CD1c-positive myeloid dendritic cell (primary cell): Measurements from ENCODE around the gene PATE2.

Source experiments
- DNase-seq: peaks from one replicate; pipeline ENCODE4 v3.0.0-alpha.2; 2016; ENCODE audit errors: extremely low spot score

Gene PATE2

DNA sequence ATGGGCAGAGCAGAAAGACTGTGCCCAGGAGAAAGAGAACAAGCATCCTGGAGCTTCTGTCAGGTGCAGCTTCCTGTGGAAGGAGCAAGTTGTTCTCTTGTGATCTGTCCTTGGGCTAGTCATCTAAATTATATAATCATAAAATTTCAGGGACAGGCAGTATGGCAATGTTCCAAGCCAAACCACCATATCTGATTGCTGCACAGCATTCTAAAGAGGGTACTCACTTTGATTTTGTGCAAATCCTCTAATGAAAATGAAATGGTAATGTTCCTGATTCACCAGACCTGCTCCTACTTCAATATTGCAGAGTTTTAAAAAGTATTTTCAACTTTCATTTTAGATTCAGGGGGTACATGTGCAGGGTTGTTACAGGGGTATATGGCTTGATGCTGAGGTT, at the start of gene PATE2:
TSS of gene PATE2 (minus strand) at position 101 of the 400 bp plus-strand sequence. CDS start at position 46, 55 bp downstream.
- DNase-seq: no peak

DNA sequence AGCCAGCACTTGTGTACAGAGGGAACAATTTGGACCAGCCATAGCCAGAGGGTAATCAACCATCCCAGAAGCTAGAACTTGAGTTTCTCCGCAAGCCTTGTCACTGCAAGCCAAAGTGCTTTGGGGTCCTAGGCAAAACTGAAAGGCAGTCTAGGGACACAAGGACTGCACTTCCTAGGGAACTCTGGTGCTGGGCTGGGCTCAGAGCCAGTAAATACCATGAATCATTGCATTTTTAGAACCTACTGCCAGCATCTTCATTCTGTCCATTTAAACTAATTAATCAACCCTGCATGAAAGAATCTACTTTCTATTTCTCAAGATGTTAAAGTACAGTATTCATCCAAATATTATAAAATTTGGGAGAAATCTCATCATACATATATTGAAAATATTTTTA, 29.3 kb upstream of the PATE2 start:
- no peak for DNase-seq

DNA sequence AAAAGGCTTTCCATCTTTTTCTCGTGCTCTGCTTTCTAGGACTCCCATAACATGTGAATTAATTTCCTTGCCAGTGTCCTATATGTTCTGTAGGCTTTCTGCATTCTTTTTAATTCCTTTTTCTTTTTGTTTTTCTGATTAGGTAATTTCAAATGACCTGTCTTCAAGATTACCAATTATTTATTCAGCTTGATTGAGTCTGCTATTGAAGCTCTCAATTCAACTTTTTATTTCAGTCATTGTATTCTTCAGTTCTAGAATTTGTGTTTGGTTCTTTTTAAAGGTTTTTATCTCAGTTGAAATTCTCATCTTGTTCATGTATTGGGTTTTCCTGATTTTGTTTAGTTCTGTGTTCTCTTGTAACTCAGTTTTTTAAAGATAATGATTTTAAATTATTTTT, 23.8 kb upstream of the PATE2 start:
- DNase-seq: no peak

DNA sequence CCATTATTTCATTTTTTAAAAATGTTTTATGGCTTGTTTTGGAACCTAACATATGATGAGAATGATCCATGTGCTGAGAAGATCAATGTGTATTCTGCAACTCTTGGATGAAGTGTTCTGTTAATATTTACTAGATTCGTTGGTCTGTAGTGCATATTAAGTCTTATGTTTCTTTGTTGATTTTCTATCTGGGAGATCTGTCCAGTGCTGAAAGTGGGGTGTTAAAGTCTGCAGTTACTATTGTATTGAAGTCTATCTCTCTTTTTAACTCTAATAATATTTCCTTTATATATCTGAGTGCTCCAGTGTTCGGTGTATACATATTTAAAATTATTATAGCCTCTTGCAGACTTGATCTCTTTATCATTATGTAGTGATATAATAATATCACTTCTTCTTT, 21.2 kb upstream of the PATE2 start:
- DNase-seq: no peak

DNA sequence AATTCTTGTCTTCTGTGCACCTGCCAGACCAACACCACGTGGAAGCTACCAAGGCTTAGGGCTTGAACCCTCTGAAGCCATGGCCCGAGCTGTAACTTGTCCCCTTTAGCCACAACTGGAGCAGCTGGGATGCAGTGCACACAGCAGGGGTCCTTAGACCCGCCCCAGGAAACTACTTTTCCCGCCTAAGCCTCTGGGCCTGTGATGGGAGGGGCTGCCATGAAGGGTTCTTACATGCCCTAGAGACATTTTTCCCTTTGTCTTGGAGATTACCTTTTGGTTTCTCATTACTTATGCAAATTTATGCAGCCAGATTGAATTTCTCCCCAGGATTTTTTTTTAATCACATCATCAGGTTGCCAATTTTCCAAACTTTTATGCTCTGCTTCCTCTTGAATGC, 19.0 kb upstream of the PATE2 start:
- no peak for DNase-seq

DNA sequence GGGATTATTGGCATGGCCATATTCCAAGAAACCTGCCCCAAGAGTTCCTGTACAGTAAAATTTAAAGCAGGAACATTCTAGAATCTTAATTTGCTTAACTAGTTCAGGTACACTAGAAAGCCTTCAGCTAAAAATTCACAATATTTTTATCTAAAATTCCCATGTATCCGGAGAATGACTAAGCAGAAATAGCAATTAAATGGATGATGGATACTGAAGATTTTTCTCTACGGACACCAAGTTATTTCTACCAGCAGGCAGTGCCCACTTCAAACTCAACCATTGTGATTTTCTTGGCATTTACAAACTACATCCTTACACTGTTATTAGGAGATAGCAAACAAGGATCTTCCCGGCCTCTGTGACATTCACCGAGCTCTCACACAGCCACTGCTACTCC, 12.2 kb upstream of the PATE2 start:
- no peak for DNase-seq

DNA sequence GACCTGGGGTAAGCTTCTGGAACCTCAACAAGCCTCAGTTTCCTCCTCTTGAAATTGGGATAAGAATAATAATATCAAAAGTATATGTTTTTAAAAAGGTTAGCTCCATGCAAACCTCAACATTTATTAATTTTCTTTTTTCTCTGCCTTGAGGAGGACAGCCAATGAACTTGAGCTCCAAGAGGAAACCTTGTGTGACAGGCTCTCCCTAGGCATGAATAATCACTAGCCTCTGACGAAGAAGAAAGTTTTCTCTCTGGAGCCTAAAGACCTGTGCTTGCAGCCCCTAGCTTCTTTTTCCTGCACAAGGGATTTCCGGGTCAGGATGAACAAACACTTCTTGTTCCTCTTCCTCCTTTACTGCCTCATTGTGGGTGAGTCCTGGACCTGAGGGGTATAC, 9.2 kb upstream of the PATE2 start, which contains the start of gene PATE3:
TSS of gene PATE3 (plus strand) at position 301 of the 400 bp plus-strand sequence. CDS start at position 326, 25 bp downstream.
- DNase-seq: no peak

DNA sequence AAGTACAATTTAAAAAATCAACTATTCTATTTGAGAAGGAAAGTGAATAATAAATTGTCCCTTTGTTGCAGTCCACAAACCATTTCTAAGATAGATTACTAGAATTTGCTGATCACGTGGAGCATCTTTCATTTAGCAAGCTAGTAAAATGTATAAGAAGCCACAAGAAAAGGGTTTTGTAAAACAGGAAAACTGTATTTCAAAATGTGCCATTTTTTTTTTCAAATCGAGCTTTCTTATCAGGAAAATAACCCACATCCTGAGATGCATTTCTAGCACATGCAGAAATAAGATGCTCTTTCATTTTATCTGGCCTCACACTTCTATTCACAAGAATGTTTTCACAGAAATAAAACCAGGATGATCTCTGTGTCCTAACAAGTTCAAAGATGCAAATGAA, 6.0 kb upstream of the PATE2 start:
- DNase-seq: no peak

DNA sequence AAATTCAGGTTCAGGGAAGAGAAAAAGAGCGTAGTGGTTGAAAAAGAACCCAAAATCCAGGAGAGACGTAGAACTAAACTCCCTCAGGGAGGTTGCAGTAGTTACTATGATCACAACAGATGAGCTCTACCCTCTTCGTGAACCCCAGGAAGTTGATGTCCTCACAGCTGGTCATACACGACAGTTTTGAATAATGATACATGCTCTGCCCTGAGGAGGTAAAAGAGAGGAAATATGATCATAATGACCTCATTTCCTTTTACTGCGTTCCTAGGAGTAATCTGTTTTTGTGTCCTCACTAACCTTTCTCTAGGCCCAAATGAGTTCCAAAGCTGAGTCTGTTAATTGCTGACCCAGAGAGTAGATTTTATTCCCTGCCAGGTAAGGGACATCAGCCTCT, 1.3 kb downstream of the PATE2 start:
- no peak for DNase-seq

DNA sequence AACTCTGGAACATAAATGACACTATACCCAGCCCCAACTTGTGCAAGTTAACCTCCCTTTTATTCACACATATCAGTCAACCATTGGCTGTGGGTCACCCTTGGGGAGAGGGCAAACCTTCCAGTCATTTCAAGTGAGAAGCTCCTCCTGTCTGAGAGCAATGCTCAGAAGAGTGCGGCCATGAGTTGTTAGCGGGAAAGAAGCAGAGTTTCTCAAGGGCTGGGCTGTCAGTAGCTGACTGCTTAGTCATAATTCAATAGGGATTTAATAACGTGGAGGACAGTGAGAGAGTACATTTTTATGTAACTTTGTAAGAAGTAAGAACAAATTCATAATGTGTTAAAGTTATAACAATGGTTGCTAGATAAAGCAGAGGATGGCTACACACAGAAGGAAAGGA, 5.1 kb downstream of the PATE2 start:
- DNase-seq: no peak

DNA sequence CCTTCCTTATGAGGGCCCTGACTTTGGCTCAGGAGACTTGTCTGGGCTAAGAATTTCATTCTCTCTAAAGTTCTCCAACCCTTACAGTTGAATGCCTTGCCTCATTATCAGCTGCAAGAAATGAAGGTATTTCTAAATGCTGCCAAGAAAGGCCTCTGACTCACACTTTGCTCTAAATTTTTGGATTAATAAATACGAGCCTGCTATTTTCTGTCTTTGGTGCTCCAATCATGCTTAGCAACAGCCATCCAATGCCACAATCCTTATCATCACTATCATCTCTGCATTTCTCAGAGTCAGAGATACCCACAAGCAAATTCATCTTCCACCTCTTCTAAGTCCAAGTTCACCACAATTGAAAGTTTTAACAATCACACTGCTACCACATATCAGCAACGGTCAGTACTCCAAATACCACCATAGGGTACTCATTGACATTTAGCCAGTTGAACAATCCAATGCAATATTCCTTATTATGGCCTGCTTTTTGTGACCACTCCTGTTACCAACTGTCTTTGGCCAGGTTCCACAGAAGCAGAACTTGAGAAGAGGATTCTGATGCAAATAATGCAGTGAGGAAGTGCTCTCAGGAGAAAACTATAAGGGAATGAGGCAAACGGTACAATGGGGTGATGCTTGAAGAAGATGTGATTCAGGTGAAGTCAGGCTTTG, 5.7 kb downstream of the PATE2 start:
- no peak for DNase-seq

DNA sequence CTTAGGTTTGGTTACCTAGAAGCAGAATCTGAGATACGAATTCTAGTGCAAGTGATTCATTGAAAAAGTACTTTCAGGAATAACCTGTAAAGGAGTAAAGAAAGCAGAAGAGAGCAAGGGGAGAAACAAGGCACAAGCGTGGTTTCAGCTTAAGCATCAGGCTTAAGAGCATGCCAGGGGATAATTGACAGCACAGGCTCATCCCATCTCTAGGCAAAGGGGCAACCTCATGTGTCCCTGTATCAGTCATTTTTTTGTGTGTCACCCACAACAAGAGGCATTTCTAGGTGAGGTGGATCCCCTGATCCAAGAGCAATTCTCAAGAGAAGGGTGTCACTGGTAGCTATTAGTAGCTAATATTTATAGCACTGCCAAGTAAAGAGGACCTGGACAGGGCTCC, 8.0 kb downstream of the PATE2 start:
- no peak for DNase-seq

DNA sequence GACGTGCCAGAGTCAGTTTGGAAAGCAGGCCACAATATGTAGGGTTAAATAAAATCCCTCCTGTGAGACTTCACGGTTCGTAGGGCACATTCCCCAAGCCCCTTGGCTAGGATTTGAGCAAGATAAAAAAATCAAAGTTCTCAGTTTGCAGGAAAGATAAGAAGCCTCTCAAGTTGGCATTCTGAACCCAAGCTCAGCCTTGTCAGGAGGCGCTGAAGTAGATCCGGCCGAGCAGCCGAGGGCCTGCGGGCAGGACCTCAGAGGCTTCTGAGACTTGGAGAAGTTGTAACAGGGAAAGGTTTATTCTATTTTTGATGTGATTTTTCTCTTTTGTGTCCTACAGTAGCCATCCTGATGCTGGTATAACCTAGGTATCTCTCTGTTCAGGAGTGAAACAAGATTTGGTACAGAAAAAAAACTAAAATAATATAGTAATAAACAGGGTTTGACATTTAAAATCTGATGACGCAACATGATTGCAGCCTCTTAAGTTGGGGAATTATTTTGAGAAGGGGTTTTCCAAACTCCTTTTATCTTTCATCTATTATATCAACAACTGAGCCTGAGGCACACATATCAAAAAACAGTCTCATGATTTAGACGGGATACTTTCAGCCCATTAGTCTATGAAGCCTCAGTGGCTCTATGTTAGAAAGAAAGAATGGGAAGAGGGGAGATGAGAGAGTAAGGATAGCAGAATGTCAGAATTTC, 10.1 kb downstream of the PATE2 start:
- DNase-seq: no peak

DNA sequence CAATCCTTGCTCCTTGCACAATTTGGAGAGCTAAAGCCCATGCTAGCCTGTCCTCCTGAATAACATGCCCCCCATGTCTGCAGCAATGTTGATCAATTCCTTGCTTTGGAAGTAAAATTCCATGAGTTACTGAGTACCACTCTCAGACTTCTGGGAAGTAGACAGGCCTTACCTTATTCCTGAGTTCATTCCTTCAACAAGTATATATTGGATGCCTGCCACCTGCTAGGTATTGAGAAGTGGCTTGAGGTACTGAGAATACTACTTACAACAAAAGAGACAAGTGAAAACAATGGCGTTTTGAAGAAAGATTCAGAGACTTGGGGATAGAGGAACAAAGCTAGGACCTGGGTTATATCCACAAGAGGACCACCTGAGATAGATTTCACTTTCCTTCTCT, 12.4 kb downstream of the PATE2 start:
- no peak for DNase-seq

DNA sequence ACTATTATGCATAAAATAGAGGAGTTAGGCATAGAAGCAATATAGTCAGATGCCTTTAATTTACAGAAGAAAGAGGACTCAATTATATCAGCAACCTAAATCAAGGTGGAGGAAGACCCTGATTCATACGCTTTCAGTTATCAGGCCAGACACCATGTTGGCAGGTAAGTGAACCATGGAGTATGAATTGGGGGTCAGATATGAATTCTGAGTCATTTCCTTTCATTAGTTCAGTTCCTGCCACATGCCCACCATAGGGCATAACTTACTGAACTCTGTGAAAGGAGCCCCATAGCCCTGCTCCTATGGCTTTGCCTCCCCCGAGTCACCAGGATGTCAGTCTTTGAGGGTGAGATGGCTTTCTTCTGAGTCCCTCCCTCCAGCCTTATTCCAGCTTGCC, 15.1 kb downstream of the PATE2 start:
- DNase-seq: no peak

DNA sequence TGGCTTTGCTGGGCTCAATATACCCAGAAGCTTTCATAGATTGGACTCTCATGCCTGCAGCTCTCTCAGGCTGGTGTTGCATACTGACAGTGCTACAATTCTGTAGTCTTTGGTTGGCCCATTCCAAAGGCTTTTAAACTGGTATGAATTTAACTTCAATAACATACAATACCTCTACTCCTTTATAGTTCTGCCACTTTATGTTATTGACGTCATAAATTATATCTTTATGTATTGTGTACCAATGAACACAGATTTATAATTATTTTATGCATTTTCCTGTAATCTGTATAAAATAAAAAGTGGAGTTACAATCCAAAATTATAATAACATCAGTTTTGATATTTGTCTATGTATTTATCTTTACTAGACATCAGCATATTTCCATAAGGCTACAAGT, 16.2 kb downstream of the PATE2 start:
- no peak for DNase-seq

DNA sequence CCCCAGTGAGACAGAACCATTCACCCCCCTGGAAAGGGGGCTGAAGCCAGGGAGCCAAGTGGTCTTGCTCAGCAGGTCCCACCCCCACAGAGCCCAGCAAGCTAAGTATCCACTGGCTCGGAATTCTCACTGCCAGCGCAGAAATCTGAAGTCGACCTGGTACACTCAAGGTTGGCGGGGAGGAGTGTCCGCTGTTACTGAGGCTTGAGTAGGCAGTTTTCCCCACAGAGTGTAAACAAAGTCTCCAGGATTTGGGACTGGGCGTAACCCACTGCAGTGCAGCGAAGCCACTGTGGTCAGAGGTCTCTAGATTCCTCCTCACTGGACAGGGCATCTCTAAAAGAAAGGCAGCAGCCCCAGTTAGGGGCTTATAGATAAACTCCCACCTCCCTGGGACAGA, 22.6 kb downstream of the PATE2 start:
- no peak for DNase-seq

DNA sequence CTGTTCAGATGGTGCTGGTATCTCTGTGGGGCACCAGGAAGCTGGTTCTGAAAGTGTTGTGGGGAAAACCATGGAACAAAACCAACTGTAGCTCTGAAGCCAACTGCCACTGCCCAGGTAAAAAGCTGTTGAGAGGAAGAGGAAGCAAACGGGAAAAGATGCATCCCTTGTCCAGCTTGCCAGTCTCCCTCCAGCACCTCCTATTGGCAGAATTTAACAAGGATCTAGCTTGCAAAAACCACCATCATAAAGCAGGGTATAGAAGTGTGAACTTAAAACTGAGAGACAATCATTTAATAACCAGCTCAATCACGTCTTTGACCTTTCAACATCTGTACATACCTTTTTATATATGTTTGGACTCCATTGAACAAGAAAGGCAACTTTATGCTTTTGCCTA, 28.0 kb downstream of the PATE2 start:
- DNase-seq: no peak

DNA sequence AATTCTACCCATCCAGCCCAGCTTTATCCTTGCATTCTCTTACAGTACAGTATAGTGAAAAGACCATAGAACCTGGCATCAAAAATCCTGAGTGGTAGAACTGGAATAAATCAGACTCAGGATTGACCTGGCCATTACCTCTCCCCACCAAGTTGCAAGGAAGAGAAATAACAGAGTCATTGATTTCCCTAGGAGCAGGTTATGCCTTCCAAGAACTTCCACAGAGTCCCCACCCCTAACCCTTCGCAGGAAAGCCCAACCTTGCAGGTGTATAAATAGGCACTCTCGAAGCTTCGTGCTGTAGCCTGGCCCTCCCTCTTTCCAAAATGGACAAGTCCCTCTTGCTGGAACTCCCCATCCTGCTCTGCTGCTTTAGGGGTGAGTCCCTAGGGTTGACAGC, 32.6 kb downstream of the PATE2 start, which contains the start of gene PATE1:
TSS of gene PATE1 (plus strand) at position 301 of the 400 bp plus-strand sequence. CDS start at position 327, 26 bp downstream.
- DNase-seq: no peak

DNA sequence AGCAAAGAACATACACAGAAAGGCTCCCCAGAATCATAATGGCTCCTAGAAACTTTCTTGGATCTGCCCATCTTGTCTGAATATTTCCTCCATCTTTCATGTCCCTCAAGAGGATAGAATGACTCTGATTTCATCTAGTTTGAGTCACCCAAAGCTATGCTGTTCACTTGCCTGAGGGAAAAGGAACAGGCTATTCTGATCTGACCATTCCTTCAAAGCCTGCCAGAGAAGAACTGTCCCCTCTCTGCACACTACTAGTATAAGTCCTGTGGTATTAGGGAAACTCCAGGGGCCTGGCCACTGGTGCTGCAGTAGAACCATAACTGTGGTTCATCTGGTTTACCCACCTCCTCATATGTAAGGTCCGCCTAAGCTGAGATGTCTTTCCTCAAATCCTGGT, 34.9 kb downstream of the PATE2 start:
- DNase-seq: no peak

DNA sequence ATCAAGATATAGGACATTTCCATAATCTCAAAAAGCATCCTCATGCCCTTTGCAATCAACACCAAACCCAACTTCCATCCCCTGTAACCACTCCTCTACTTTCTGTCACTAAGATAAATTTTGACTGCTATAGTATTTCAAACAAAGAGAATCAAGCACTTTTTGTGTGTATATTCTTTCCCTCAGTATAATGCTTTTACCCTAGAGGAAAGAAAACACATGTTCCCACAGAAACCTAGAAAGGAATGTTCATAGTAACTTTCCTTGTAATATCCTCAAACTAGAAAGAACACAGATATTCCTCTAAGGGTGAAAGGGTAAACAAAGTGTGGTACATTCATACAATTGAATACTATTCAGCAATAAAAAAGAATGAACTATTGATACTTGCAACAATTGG, 38.0 kb downstream of the PATE2 start:
- no peak for DNase-seq

DNA sequence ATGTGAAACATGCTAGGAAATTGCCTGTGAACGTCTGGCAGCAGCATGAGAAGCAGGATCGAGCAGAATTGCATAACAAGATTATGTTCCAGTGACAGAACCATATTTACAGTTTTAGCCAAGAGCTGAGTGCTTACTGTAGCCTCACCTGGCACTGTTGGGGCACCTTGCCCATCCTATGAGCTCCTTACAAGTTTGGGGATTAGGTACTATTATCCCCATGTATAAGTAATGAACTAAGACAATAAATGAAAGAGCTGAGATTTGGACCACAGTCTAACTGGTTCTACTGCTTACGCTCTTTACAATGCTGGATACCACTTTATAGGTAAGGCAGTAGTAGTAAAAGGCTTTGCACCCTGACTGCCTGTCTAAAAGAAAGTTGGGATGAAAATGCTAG, 49.7 kb downstream of the PATE2 start:
- DNase-seq: no peak
